GM21576 (cell line): ENCODE measurements around the gene SSRP1.

ENCODE experiments used
- ATAC-seq: cut with Tn5 transposase; IDR thresholded peaks from one replicate; pipeline ENCODE4 v1.9.1; 2021; ENCODE audit warnings: mild to moderate bottlenecking, moderate library complexity; ENCODE audit not compliant: unreplicated experiment

Gene SSRP1

DNA sequence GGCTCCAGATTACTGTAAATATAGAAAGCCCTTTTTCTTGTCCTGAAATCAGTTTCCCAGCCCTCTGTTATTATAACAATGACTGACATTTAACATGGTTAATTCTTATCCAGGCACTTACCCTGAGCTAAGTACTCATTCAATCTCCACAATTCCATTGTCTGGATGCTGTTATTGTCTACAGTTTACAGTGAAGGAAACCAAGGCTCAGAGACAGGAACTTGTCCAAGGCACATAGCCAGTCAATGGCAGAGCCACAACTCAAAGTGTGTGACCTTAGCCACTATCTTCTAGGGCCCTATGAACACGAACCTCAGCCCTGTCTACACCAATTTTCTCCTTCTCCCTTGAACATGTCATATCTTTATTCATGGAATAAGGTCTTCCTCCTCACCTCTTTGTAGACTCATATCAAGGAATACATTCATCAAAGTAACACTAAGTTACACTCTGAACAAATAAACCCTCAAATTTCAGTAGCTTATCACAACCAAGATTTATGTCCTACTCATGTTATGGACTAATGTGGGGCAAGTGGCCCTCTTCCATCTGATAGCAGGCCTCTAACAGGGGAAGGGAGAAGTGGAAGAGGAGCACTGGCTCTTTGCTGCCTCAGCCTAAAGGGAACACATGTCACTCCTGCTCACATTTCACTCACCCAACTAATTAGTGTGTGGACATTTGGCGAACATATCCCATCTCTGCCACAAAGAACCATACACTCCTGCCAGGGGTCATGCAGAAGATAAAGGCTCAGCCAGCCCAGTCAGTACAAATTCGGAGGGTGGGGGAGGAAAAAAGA lies 59.3 kb downstream of the SSRP1 start:
- no peak for ATAC-seq
